Midbrain (tissue), 1 donor: Measurements from ENCODE around the gene ULK4.
"Not testable (repeated sequence)": the region's sequence is repeated elsewhere in the genome, so short reads cannot be mapped to it uniquely, and the experiment has no call there.

ENCODE experiments used
- DNase-seq: peaks from one replicate; lab custom pipeline; 2025; lab: John Stamatoyannopoulos, UW

The ULK4 gene

DNA sequence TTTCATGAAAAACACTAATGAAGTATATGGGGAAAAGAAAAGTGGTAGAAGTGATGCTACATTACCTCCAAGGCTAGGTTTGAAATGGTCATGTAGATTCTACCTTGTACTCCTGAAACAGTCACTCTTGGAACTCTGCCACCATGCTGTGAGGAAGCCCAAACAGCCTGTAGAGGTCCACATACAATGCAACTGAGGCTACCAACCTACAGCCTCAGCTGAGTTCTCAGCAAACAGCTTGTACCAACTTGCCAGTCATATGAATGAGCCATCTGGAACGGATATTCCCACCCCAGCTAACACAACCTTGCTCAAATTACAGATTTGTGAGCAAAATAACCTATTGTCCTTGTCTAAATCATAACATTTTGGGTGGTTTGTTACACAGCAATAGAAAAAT, 193.5 kb downstream of the ULK4 start:
- no peak for DNase-seq

- DNase-seq, result not testable (repeated sequence)
Measured at GRCh38 chr3:41762867-41763266, 199.0 kb downstream of the ULK4 start.

GRCh38 chr3:41753651-41754050, 208.3 kb downstream of the ULK4 start:
- DNase-seq, result no peak

GRCh38 chr3:41751597-41751996, 210.3 kb downstream of the ULK4 start:
- no peak for DNase-seq

DNA sequence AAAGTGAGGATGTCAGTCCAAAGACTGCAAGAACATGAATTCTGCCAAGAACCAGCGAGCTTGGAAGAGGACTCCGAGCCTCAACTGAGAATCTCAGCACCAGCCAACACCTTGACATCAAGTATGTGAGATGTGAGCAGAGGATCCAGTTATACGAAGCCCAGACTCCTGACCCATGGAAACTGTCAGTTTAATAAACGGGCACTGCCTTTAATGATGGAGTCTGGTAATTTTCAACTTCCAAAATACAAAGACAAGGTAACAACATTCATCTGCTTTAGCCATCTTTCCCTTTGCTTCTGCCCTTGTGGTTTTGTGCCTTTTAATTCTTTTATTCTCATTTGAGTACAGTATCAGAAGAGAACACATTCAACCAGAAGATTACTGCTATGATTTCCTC, 211.9 kb downstream of the ULK4 start:
- no peak for DNase-seq

GRCh38 chr3:41746215-41746614, 215.7 kb downstream of the ULK4 start:
- DNase-seq, result no peak

DNA sequence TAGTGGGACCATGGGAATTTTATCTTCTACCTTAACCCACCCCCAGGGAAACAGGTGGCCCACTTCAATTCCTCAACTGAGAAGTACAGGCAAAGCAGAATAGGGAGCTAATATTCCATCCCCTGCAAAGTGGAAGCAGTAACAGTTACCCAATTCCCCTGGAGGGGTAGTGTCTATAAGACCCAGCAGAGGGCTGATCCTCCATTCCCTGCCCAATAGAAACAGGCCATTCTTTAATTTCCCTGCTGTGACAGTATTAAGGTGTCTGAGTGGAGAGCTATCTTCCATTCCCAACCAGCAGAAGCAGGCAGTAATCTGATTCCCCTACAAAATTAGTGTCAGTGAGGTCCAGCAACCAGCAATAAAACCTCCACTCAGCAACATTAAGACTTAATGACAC, 219.8 kb downstream of the ULK4 start:
- no peak for DNase-seq

DNA sequence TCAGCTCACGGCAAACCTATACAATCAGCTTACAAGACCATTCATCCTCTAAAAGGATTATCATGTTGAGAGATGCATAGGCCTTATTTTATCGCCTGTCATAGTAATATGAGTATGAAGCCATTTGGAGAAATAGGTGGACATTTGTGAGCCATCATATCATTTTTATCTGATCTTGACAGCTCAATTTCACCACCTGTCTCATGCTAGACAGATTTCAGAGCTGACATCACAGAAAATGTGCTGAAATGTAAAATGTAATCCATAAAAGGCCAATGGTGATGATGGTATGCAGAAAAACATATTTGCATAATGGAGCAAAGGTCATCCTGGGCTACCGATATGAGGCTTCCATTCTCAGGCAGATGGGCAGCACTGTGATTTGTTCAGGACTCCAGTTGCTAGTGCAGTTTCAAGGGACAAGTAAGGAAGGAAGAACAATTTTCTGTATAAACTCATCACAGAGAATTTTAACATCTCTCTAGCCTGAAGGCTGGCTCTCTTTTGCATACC, 221.5 kb downstream of the ULK4 start:
- DNase-seq, result no peak

DNA sequence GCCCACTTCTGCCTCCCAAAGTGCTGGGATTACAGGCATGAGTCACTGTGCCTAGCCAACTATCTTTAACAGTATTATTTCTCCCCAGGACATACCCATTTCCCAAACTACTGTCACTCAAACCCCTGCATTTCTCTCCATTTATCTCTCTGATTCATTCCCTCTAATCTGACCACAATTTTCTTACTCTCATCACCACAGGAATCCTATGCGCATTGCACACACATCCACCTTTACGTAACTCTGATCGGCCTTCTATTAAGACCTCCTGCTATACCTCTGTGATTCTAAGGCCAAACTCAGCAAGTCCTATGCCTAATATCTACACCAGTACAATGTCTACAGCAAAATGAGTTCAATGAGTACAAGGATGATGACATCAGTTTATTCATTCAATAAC, 235.0 kb downstream of the ULK4 start:
- DNase-seq, result no peak

- DNase-seq, result no peak
Measured at GRCh38 chr3:41717641-41718040, 244.3 kb downstream of the ULK4 start.

DNA sequence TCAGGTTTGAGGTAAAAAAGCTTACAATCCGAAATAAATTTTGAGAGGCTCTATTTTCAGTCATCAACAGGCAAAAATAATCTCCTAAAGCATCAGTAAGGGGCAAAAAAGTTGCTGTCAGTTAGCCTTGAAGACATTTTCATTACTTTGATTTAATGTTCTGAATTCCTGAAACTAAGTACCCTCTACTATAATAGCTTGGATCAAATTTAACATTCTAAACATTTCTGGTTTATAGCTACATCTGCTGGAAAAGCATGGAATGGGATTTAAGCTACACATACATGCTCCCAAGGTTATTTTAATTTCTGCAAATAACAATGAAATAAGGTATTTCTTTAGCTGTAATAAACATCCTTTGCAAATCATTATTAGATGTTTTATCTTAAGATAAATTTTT, 245.4 kb downstream of the ULK4 start:
- DNase-seq, result no peak

GRCh38 chr3:41715376-41715775, 246.5 kb downstream of the ULK4 start:
- DNase-seq, result no peak

DNA sequence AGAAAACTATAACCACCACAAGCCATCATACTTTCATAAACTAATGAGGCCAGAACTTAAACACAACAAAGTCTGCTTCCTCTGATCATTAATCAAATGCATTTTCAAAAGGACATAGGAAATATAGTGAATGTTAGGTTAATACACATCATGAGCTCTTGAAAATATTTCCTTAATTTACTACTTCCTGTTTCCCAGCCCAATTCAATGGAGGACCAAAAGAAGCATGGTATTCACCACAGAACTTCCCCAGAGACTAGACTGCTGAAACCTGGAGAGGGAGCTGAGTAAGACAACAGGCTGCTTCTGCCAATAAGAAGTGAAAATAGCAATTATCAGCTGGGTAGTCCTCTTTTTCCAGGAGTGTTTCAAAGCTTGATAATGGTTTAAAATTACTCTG, 250.3 kb downstream of the ULK4 start:
- DNase-seq, result no peak

GRCh38 chr3:41710646-41711388, 251.1 kb downstream of the ULK4 start:
- no peak for DNase-seq

DNA sequence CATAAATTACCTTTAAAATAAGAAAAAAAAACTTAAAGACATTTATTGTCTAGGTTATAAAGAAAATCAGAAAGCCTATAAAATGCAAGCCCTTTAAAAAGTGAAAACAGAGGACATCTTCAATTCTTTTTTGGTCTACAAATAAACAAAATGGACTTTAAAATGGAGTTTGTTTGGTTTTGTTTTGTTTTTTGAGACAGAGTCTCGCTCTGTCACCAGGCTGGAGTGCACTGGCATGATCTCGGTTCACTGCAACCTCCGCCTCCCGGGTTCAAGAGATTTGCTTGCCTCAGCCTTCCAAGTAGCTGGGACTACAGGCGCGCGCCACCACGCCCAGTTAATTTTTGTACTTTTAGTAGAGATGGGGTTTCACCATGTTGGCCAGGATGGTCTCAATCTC, 252.7 kb downstream of the ULK4 start:
- DNase-seq, result not testable (repeated sequence)

DNA sequence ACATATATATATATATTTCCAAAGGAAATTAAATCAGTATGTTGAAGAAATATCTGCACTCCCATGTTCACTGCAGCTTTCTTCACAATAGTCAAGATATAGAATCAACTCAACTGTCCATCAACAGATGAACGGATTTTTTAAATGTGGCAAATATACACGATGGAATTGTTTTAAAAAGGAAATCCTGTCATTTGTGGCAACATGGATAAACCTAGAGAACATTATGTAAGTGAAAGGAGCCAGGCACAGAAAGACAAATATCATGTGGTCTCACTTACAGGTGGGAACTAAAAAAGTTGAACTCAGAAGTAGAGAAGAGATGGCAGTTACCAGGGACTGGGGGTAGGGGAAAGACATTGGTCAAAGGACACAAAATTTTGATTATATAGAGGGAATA, 253.7 kb downstream of the ULK4 start:
- DNase-seq, result no peak

DNA sequence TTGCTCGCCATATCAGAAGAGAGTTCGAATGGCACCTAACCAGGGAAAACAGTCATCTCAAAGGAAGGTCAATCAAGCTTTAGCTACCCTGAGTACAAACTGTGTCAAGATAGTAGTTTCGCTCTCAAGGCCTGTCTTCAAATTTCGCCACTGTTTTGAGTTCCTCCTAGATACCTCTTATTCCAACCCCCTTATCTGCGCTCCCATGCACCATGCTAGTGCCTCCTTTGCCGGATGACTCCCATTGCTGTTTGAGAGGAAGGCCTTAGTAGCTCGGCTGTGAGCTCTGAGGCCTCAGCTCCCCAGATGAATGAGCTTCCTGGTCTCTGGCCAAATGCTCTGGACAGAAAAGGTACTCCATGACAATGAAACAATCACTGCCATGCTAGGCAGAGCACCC, 256.0 kb downstream of the ULK4 start:
- no peak for DNase-seq

- DNase-seq, result no peak
Measured at GRCh38 chr3:41701191-41701698, 260.7 kb downstream of the ULK4 start.

- no peak for DNase-seq
Measured at GRCh38 chr3:41700155-41700554, 261.7 kb downstream of the ULK4 start.

- no peak for DNase-seq
Measured at GRCh38 chr3:41698898-41699297, 263.0 kb downstream of the ULK4 start.

DNA sequence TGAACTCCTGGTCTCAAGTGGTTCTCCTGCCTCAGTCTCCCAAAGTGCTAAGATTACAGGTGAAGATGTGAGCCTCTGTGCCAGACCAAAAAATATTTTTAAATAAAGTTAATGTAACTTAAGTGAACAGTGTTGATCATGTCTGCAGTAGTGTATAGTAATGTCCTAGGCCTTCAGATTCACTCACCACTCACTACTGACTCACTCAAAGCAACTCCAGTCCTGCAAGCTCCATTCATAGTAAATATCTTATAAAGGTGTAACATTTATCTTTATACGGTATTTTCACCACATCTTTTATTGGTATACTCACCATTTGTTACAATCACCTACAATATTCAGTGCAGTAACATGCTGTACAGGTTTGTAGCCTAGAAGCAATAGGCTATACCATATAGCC, 264.2 kb downstream of the ULK4 start:
- no peak for DNase-seq

- DNase-seq, result not testable (repeated sequence)
Measured at GRCh38 chr3:41695806-41696205, 266.1 kb downstream of the ULK4 start.

GRCh38 chr3:41693799-41694198, 268.1 kb downstream of the ULK4 start:
- no peak for DNase-seq
